Pancreas (tissue), 10 donors: ENCODE results near the gene GRM1. TPM values are rescaled to one million over a fixed set of nuclear protein-coding genes. Genes with fewer than 3 reads are reported as not detected.
"Not testable (repeated sequence)": the region's sequence is repeated elsewhere in the genome, so short reads cannot be mapped to it uniquely, and the experiment has no call there.

ENCODE experiments used
- ATAC-seq, 4 donors: fragments of 200-7000 bp; cut with Tn5 transposase; one replicate each; pipeline versions ENCODE4 v1.8.0 to v1.9.1; 2020; ENCODE audit warnings: mild to moderate bottlenecking in 4 of 4, moderate library complexity in 4 of 4
- DNase-seq, 6 donors: peaks; one replicate each; pipeline ENCODE4 v3.0.0-alpha.2; 2020
- FAIRE-seq: peaks from 2 replicates; lab custom pipeline; 2012; peaks lifted over from hg19 to GRCh38; lab: Jason Lieb, UNC
- H3K27ac ChIP-seq, 4 donors: fragments of 200-600 bp; sonication (generic); 1 replicate in 3 of 4; 2 replicates in 1 of 4; pipeline versions ENCODE4 v1.5.0 to v1.8.0; 2020
- H3K27me3 ChIP-seq, 4 donors: fragments of 200-600 bp; one replicate each; pipeline ENCODE4 v1.8.0; 2021
- H3K36me3 ChIP-seq, 3 donors: fragments of 200-600 bp; sonication (generic) in 1 of 3; one replicate each; pipeline versions ENCODE4 v1.5.0 to v1.8.0; 2020 to 2021
- H3K4me1 ChIP-seq, 3 donors: fragments of 200-600 bp; one replicate each; pipeline ENCODE4 v1.8.0; 2021
- H3K4me3 ChIP-seq, 4 donors: fragments of 200-600 bp; sonication (generic) in 2 of 4; one replicate each; pipeline versions ENCODE4 v1.5.0 to v1.8.0; 2020 to 2021
- H3K9me3 ChIP-seq, 4 donors: fragments of 200-600 bp; one replicate each; pipeline ENCODE4 v1.8.0; 2021
- CTCF ChIP-seq, 4 donors: fragments of 200-600 bp; sonication (generic) in 3 of 4; IDR thresholded peaks; one replicate each; pipeline versions ENCODE4 v1.5.0 to v1.8.0; 2021; ENCODE audit warnings: antibody characterized with exemption in 4 of 4
- WGBS, 2 donors: extraction: QIAGEN DNeasy Blood & Tissue Kit; methylation state at CpG; one replicate each; pipeline ENCODE4 v1.1.7; 2013; 5-methylcytosine and 5-hydroxymethylcytosine counted together
- intact Hi-C, 3 donors: fragments of 100-400 bp; cut with DNase I; formaldehyde crosslinking; loops; one replicate each; pipeline versions ENCODE4 v1.11.1 to v1.14.2; 2022
- polyA plus RNA-seq, 2 donors: library from polyadenylated mRNA; stranded (reverse); fragments of 200-250 nt; gene quantifications; one replicate each; pipeline ENCODE4 v1.2.3, GENCODE V29; 2013
- total RNA-seq, 6 donors: library from RNA; stranded (reverse); fragmentation: NEBNext Ultra II Directional in 4 of 6; extraction: Animal tissue kit (Norgen Biotek cat#: 25700) in 4 of 6; gene quantifications; one replicate each; pipeline versions ENCODE4 v1.2.1 to v1.2.4, GENCODE V29; 2021 to 2023
- donor health status: healthy with polysubstance abuse.
- donor health status: DM: no; HTN: no; CAD: no; lungs with moderate emphysema.
- donor health status: DM: no; HTN: no; CAD: no.
- donor health status: control.
- donor health status: control.
- donor health status: Bipolar disorder and iron deficiency.
- donor health status: DM: yes; HTN: yes; CAD: no.
- donor health status: DM: no; HTN: no; CAD: no.
- donor health status: DM: no; HTN: no; CAD: no.
- donor health status: DM: yes; HTN: yes; CAD: no.

Gene GRM1
- total and polyA plus RNA-seq, 8 donors = 0.04 to 0.17 (median 0.05) TPM; not detected in 2

DNA sequence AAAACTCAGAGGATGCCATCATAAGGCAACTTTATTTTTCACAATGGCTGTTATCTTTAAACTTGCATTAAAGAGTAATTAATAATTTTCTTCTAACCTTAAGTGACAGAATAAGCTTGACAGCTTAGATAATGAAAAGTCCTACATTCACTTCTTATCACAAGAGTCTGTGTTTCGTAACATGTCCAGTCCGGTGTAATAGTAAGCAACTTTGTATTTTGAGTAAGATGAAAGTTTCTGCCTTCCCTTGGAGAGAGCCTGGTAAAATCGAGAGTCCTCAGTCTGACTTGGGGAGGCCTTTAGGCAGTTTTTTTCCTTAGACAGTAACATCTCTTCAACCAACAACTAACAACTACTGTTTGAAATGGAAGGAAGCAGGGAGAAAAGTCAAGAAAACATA, 195.6 kb downstream of the GRM1 start:
- no peak for TF ChIP-seq CTCF (IDR thresholded peaks at IDR 0.05)
- Histone ChIP-seq H3K9me3 (no peaks in the 10 kb centered on the region), H3K4me3 (no peak overlapping the region), H3K36me3 (no peaks in the 10 kb centered on the region), H3K27me3 (no peaks in the 10 kb centered on the region), H3K27ac (no peak overlapping the region), H3K4me1 (no peaks in the 10 kb centered on the region)
- DNase-seq (no peak), ATAC-seq (no peak), FAIRE-seq (no peak)
- intact Hi-C loops = no loop called here
- WGBS, 2 donors = 11 to 12% methylated on average over 3 of the region's 3 CpGs

DNA sequence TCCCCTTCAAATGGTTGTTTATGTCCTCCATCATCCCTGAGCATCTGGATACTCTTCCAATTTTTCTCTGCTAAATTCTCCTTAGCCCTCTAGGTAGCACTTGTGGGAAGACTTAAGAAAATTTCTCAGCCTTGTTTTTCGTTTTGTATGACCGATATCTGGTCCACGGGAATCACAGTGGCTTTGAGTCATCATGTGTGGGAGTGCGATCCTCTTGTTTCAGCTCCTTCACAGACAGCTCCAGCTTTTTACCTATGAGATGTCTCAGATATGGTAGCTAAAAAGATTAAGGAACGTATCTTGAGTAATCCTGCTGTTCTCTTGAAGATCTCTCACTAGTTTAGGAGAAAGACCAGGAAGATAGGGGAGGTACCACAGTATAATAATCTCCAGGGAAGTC, 196.1 kb downstream of the GRM1 start:
- no peak for ATAC-seq
- H3K27ac ChIP-seq = no peak overlapping the region
- TF ChIP-seq CTCF (IDR thresholded peaks at IDR 0.05) = no peak
- 58 to 76% methylated on average over 5 of the region's 5 CpGs for WGBS, 2 donors
- FAIRE-seq = no peak
- intact Hi-C loops = no loop called here
- DNase-seq = no peak
- H3K36me3 ChIP-seq = no peaks in the 10 kb centered on the region
- H3K27me3 ChIP-seq = no peaks in the 10 kb centered on the region
- H3K4me3 ChIP-seq = no peak overlapping the region
- H3K9me3 ChIP-seq = no peaks in the 10 kb centered on the region
- H3K4me1 ChIP-seq = no peaks in the 10 kb centered on the region

GRCh38 chr6:146240322-146240721, 211.5 kb downstream of the GRM1 start:
- ATAC-seq = no peak
- no peaks in the 10 kb centered on the region for H3K4me1 ChIP-seq

DNA sequence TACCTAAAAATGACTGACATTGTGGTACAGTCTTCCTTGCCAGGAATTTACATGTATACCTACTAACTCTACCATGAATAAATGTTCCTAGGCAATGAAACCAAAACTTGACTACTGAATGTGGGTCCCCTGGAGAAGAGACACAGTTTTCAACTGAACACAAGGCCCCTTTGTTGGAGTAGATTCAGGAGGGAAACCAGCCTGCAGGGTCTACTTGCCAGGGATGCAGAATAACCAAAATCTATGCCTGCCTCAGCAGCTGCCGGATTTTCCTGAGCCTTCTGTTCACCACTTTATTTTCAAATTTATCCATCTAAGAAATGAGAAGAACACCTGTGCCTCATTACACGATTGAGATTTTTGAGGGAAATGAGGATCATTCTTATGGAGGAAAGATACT, 211.9 kb downstream of the GRM1 start:
- Histone ChIP-seq H3K36me3 (no peaks in the 10 kb centered on the region), H3K27me3 (no peaks in the 10 kb centered on the region), H3K9me3 (no peaks in the 10 kb centered on the region), H3K4me3 (no peak overlapping the region), H3K27ac (no peak overlapping the region), H3K4me1 (no peaks in the 10 kb centered on the region)
- ATAC-seq = no peak
- no peak for TF ChIP-seq CTCF (IDR thresholded peaks at IDR 0.05)
- no peak for FAIRE-seq
- intact Hi-C loops = no loop called here
- no peak for DNase-seq
- 43 to 53% methylated on average over 2 of the region's 2 CpGs for whole genome bisulfite sequencing, 2 donors

More at GRCh38 chr6:146240322-146240721, 211.5 kb downstream of the GRM1 start:
- H3K27ac ChIP-seq = no peak overlapping the region
- no peaks in the 10 kb centered on the region for H3K36me3 ChIP-seq
- no peak for TF ChIP-seq CTCF (IDR thresholded peaks at IDR 0.05)
- H3K9me3 ChIP-seq = no peaks in the 10 kb centered on the region
- DNase-seq (no peak), FAIRE-seq (no peak)
- H3K27me3 ChIP-seq = no peaks in the 10 kb centered on the region
- no peak overlapping the region for H3K4me3 ChIP-seq
- intact Hi-C loops = no loop called here
- 64 to 74% methylated on average over 1 of the region's 1 CpG for WGBS, 2 donors

DNA sequence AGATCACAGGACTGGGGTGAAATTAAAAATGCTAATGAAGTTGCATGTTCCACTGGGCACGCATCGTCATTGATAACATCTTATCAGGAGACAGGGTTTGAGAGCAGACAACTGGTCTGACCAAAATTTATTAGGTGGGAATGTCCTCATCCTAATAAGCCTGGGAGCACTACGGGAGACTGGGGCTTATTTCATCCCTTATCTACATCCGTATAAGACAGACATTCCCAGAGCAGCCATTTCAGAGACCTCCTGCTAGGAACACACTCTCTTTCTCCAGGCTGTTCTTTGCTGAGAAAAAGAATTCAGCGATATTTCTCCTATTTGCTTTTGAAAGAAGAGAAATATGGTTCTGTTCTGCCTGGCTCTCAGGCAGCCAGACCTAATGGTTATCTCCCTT, 214.8 kb downstream of the GRM1 start:
- H3K27me3 ChIP-seq, H3K4me3 ChIP-seq, FAIRE-seq, intact Hi-C loops, H3K9me3 ChIP-seq, ATAC-seq, H3K4me1 ChIP-seq, H3K36me3 ChIP-seq, DNase-seq, H3K27ac ChIP-seq: not testable (repeated sequence)
- 76 to 88% methylated on average over 5 of the region's 5 CpGs for WGBS, 2 donors
